ENCODE results near the gene SDS. TPM values are rescaled to one million over a fixed set of nuclear protein-coding genes. Genes with fewer than 3 reads are reported as not detected.

Gene SDS
- total and polyA plus RNA-seq, 2 of the 8 experiments (the other 6 are each of a cell fraction or from before 2014, with no cell fraction given): 0.21 TPM; not detected in 1

- Histone ChIP-seq H2BK20ac (ENCODE audit: low read length) (no peak overlapping the region), H2BK15ac (ENCODE audit: low read length) (no peak overlapping the region), H2BK12ac (ENCODE audit: low read depth, low read length) (no peak overlapping the region), H3K79me1 (ENCODE audit: low read depth, low read length) (peaks cover 6% of the 10 kb centered on the region; the same call in 1 of the 2 replicates), H3K4me1 (replicated peaks in 1 of 4; ENCODE audit: control insufficient read depth in 3 of 4, insufficient read depth in 4 of 4, low read length in 3 of 4) (no peaks in the 10 kb centered on the region), H3K23ac (ENCODE audit: insufficient read length) (no peak overlapping the region), H3K36me3 (ENCODE audit: control insufficient read depth in 2 of 4, insufficient read depth in 4 of 4, low read length in 3 of 4) (peaks cover 0 to 4% (median 0%) of the 10 kb centered on the region in 4 experiments; a peak in 4 of 8 replicates), H3K18ac (ENCODE audit: extremely low read depth, low read length) (no peak overlapping the region), H2AFZ (ENCODE audit: low read length) (no peak overlapping the region), H3K56ac (replicated peaks; ENCODE audit: insufficient read length, low read depth, low read length) (no peak overlapping the region), H3K27me3 (replicated peaks in 1 of 4; ENCODE audit: control insufficient read depth in 3 of 4, extremely low read depth in 1 of 4, insufficient read depth in 3 of 4, low read length in 3 of 4) (no peaks in the 10 kb centered on the region), H2BK120ac (replicated peaks; ENCODE audit: low read depth, low read length) (no peak overlapping the region), H2AK5ac (ENCODE audit: low read depth, low read length) (no peak overlapping the region), H3K23me2 (ENCODE audit: low read depth, low read length) (peaks cover 5% of the 10 kb centered on the region; the same call in 1 of the 2 replicates), H3K4me2 (ENCODE audit: insufficient read depth in 1 of 2, low read depth in 2 of 2, low read length in 2 of 2) (no peak overlapping the region), H3K4me3 (ENCODE audit: extremely low read depth in 1 of 4, insufficient read depth in 2 of 4, low read depth in 3 of 4, low read length in 4 of 4) (no peak overlapping the region), H3K9ac (replicated peaks in 1 of 4; ENCODE audit: extremely low read depth in 1 of 4, low read depth in 3 of 4, low read length in 3 of 4) (no peak overlapping the region), H3K79me2 (ENCODE audit: control insufficient read depth in 1 of 2, insufficient read depth in 2 of 2, low read length in 2 of 2) (no peaks in the 10 kb centered on the region), H4K91ac (replicated peaks; ENCODE audit: insufficient read length, low read length) (no peak overlapping the region), H3K9me3 (ENCODE audit: insufficient read depth in 2 of 2, low read depth in 1 of 2, low read length in 1 of 2) (no peaks in the 10 kb centered on the region), H3K4ac (replicated peaks; ENCODE audit: insufficient read length, low read depth, low read length) (no peak overlapping the region), H4K8ac (ENCODE audit: extremely low read depth, insufficient read depth, low read length) (no peak overlapping the region), H4K20me1 (replicated peaks in 1 of 2; ENCODE audit: control insufficient read depth in 1 of 2, insufficient read depth in 2 of 2, low read length in 2 of 2) (peaks cover 3 to 7% of the 10 kb centered on the region in 2 experiments), H2BK5ac (ENCODE audit: low read depth, low read length) (no peak overlapping the region), H4K5ac (ENCODE audit: insufficient read length, low read depth, low read length) (no peak overlapping the region), H3K27ac (ENCODE audit: low read depth, low read length) (no peak overlapping the region), H3K14ac (ENCODE audit: insufficient read length) (no peak overlapping the region)
- ChIA-PET POLR2A (ENCODE audit: partially characterized antibody) (no interaction called here), CTCF (ENCODE audit: partially characterized antibody) (interaction anchor here (0.7 to 1.7 kb wide), 3 partner anchors 13 to 59 kb away, joined by 3 to 4 read pairs (median 3); no protein-coding TSS in a partner anchor)
- 92% methylated on average over 6 of the region's 6 CpGs; no CpG with 5 or more reads in 1 of the 2 experiments for WGBS, 2 experiments (ENCODE audit: extremely low coverage in 1 of 2, insufficient coverage in 1 of 2, insufficient read length in 1 of 2, insufficient replicate concordance in 2 of 2, low coverage in 1 of 2, low lambda C conversion rate in 2 of 2, missing lambda C conversion rate in 1 of 2)
- DNase-seq (ENCODE audit: low read depth in 1 of 2, low spot score in 2 of 2): no peak
- FAIRE-seq: no peak
- TF ChIP-seq TBP (IDR thresholded peaks at IDR 0.05; ENCODE audit: low read depth, low read length) (no peak), SP1 (IDR thresholded peaks at IDR 0.05; ENCODE audit: low read depth, low read length) (no peak), JUND (IDR thresholded peaks at IDR 0.05; ENCODE audit: low read length) (no peak)
Observed at GRCh38 chr12:113369391-113369985, 34.2 kb downstream of the SDS start.
